GM23338 (cell line): ENCODE measurements around the gene POU2AF3. TPM values are rescaled to one million over a fixed set of nuclear protein-coding genes. Genes with fewer than 3 reads are reported as not detected.

Source experiments
- ATAC-seq: fragments of 200-7000 bp; cut with Tn5 transposase; 3 replicates; pipeline ENCODE4 v1.9.1; 2020
- DNase-seq: peaks from one replicate; pipeline ENCODE4 v3.0.0-alpha.2; 2015; ENCODE audit warnings: low spot score
- H2AFZ ChIP-seq: fragments of 200-600 bp; sonication (generic); 2 replicates; pipeline ENCODE4 v1.8.0; 2016; ENCODE audit warnings: antibody characterized with exemption, mild to moderate bottlenecking, moderate library complexity
- H3F3A ChIP-seq: fragments of 200-600 bp; sonication (generic); replicated peaks from 2 replicates; pipeline ENCODE4 v1.8.0; 2017; ENCODE audit warnings: antibody characterized with exemption, mixed run types, low read depth
- H3K27ac ChIP-seq: fragments of 200-600 bp; sonication (generic); 2 replicates; pipeline ENCODE4 v1.6.1; 2016; ENCODE audit warnings: low read depth
- H3K27me3 ChIP-seq: fragments of 200-600 bp; sonication (generic); 2 replicates; pipeline ENCODE4 v1.8.0; 2016; ENCODE audit warnings: mild to moderate bottlenecking, mixed run types, moderate library complexity; ENCODE audit not compliant: insufficient read depth
- H3K36me3 ChIP-seq: fragments of 200-600 bp; sonication (generic); 2 replicates; pipeline ENCODE4 v1.8.0; 2016; ENCODE audit warnings: mild to moderate bottlenecking; ENCODE audit not compliant: insufficient read depth
- H3K4me1 ChIP-seq: fragments of 200-600 bp; sonication (generic); 2 replicates; pipeline ENCODE4 v1.8.0; 2016; ENCODE audit warnings: mild to moderate bottlenecking, moderate library complexity; ENCODE audit not compliant: insufficient read depth
- H3K4me2 ChIP-seq: fragments of 200-600 bp; sonication (generic); 2 replicates; pipeline ENCODE4 v1.7.1; 2017; ENCODE audit warnings: mixed run types
- H3K4me3 ChIP-seq: fragments of 200-600 bp; sonication (generic); 2 replicates; pipeline ENCODE4 v1.6.1; 2016; ENCODE audit warnings: mixed run types
- H3K79me2 ChIP-seq: fragments of 200-600 bp; sonication (generic); replicated peaks from 2 replicates; pipeline ENCODE4 v1.8.0; 2017; ENCODE audit warnings: mild to moderate bottlenecking; ENCODE audit not compliant: insufficient read depth
- H3K9me2 ChIP-seq: fragments of 200-600 bp; sonication (generic); 2 replicates; pipeline ENCODE4 v1.8.0; 2017; ENCODE audit not compliant: insufficient read depth
- H4K20me1 ChIP-seq: fragments of 200-600 bp; sonication (generic); replicated peaks from 2 replicates; pipeline ENCODE4 v1.8.0; 2017; ENCODE audit warnings: mild to moderate bottlenecking; ENCODE audit not compliant: insufficient read depth
- H3K27ac Mint-ChIP-seq: 2 replicates; pipeline ENCODE4 v1.8.0; 2020; ENCODE audit warnings: inconsistent platforms, mild to moderate bottlenecking, moderate library complexity, mixed read lengths
- H3K27me3 Mint-ChIP-seq: 3 replicates; pipeline ENCODE4 v1.8.0; 2022; ENCODE audit warnings: low read depth, mild to moderate bottlenecking, moderate library complexity, mixed read lengths, inconsistent platforms; ENCODE audit not compliant: insufficient read depth, poor library complexity
- H3K36me3 Mint-ChIP-seq: 3 replicates; pipeline ENCODE4 v1.8.0; 2021; ENCODE audit warnings: low read depth, mild to moderate bottlenecking, inconsistent platforms, moderate library complexity, mixed read lengths
- H3K4me1 Mint-ChIP-seq: 3 replicates; pipeline ENCODE4 v1.8.0; 2020; ENCODE audit warnings: mild to moderate bottlenecking, inconsistent platforms, mixed read lengths
- H3K4me3 Mint-ChIP-seq: 3 replicates; pipeline ENCODE4 v1.8.0; 2021; ENCODE audit warnings: moderate library complexity, mild to moderate bottlenecking, inconsistent platforms, mixed read lengths
- H3K9me3 Mint-ChIP-seq: 3 replicates; pipeline ENCODE4 v1.8.0; 2020; ENCODE audit warnings: moderate library complexity, mild to moderate bottlenecking, inconsistent platforms, mixed read lengths
- CREB1 ChIP-seq: fragments of 250-450 bp; sonication (Bioruptor Pico); IDR thresholded peaks from 2 replicates; pipeline ENCODE4 v1.5.0; 2020; ENCODE audit warnings: low read depth, mild to moderate bottlenecking, moderate library complexity
- CTCF ChIP-seq, 2 experiments: fragments of 200-600 bp in 1 of 2; sonication (generic) in 1 of 2; conservative IDR thresholded peaks; 2 replicates each; pipeline versions ENCODE4 v1.5.1 to v1.6.1; 2016 to 2017; ENCODE audit warnings: antibody characterized with exemption in 2 of 2, low read depth in 2 of 2, mild to moderate bottlenecking in 2 of 2, moderate library complexity in 1 of 2
- ETS1 ChIP-seq: IDR thresholded peaks from 2 replicates; pipeline ENCODE4 v1.6.1; 2016; ENCODE audit warnings: antibody characterized with exemption
- EZH2 ChIP-seq: fragments of 200-600 bp; sonication (generic); IDR thresholded peaks from one replicate; pipeline ENCODE4 v1.8.0; 2017; ENCODE audit warnings: antibody characterized with exemption, mild to moderate bottlenecking, low read depth; ENCODE audit not compliant: unreplicated experiment
- EZH2phosphoT487 ChIP-seq: fragments of 200-600 bp; sonication (generic); IDR thresholded peaks from one replicate; pipeline ENCODE4 v1.8.1; 2018; ENCODE audit warnings: antibody characterized with exemption; ENCODE audit not compliant: unreplicated experiment
- JUNB ChIP-seq: IDR thresholded peaks from one replicate; pipeline ENCODE4 v1.6.1; 2016; ENCODE audit warnings: antibody characterized with exemption; ENCODE audit not compliant: unreplicated experiment
- POLR2AphosphoS5 ChIP-seq: IDR thresholded peaks from 2 replicates; pipeline ENCODE4 v1.6.1; 2016; ENCODE audit warnings: antibody characterized with exemption, low read depth
- REST ChIP-seq: IDR thresholded peaks from one replicate; pipeline ENCODE4 v1.6.1; 2018; ENCODE audit warnings: antibody characterized with exemption; ENCODE audit not compliant: unreplicated experiment
- STAT1 ChIP-seq: IDR thresholded peaks from one replicate; pipeline ENCODE4 v1.6.1; 2016; ENCODE audit warnings: antibody characterized with exemption; ENCODE audit not compliant: unreplicated experiment
- ZNF114 ChIP-seq: fragments of 250-450 bp; sonication (Bioruptor Pico); IDR thresholded peaks from 2 replicates; pipeline ENCODE4 v1.5.0; 2020; ENCODE audit warnings: mild to moderate bottlenecking, moderate library complexity
- ZNF331 ChIP-seq: fragments of 250-450 bp; sonication (Bioruptor Pico); IDR thresholded peaks from 2 replicates; pipeline ENCODE4 v1.5.0; 2020; ENCODE audit warnings: low read depth, mild to moderate bottlenecking, moderate library complexity
- polyA plus RNA-seq: library from polyadenylated mRNA; unstranded; fragments of >200 nt; fragmentation: Nextera tagmentation; extraction: Ambion mirVana; gene quantifications from 2 replicates; pipeline ENCODE4 v1.2.1, GENCODE V29; 2016
- total RNA-seq: library from RNA; depleted of rRNA; stranded (reverse); fragments of >200 nt; shearing (Covaris generic); gene quantifications from 2 replicates; pipeline ENCODE4 v1.2.3, GENCODE V29; 2014

Gene POU2AF3
- total and polyA plus RNA-seq, 2 experiments from 2014 or later = 2.7 to 3.4 TPM

GRCh38 chr11:111306321-111306720 is 8.0 kb downstream of the POU2AF3 start (continued):
- no peak for TF ChIP-seq REST
- no peak for TF ChIP-seq EZH2phosphoT487
- TF ChIP-seq JUNB = no peak
- no peak for TF ChIP-seq CREB1 (CRISPR knock-in tag)
- TF ChIP-seq ZNF331 (CRISPR knock-in tag) = no peak
- TF ChIP-seq STAT1 = no peak
- TF ChIP-seq EZH2 = no peak
- no peak for TF ChIP-seq ETS1
- TF ChIP-seq POLR2AphosphoS5 = no peak
- no peak for TF ChIP-seq ZNF114 (CRISPR knock-in tag)
- TF ChIP-seq CTCF (conservative IDR thresholded peaks at IDR 0.05; ENCODE audit: low read depth in 2 of 2) = no peak

- no peaks in the 10 kb centered on the region for H3K9me2 ChIP-seq
- no peak overlapping the region for H3K4me2 ChIP-seq
- no peaks in the 10 kb centered on the region for H3K27me3 ChIP-seq
- no peaks in the 10 kb centered on the region for H3F3A ChIP-seq
- H3K4me3 ChIP-seq = no peak overlapping the region
- Mint-ChIP-seq H3K36me3 (no peaks in the 10 kb centered on the region), H3K27me3 (peaks cover 4% of the 10 kb centered on the region), H3K4me3 (no peak overlapping the region), H3K9me3 (no peaks in the 10 kb centered on the region), H3K27ac (no peak overlapping the region), H3K4me1 (peaks cover 17% of the 10 kb centered on the region)
- DNase-seq (no peak), ATAC-seq (no peak)
- peak in 1 of 2 experiments; percentile 24; a peak in 1 of 4 replicates for TF ChIP-seq CTCF (conservative IDR thresholded peaks at IDR 0.05; ENCODE audit: low read depth in 2 of 2)
- no peak for TF ChIP-seq ETS1
- TF ChIP-seq EZH2phosphoT487 = no peak
- H3K36me3 ChIP-seq = no peaks in the 10 kb centered on the region
- H3K4me1 ChIP-seq = peaks cover 8% of the 10 kb centered on the region
- H4K20me1 ChIP-seq = no peaks in the 10 kb centered on the region
- no peak overlapping the region for H2AFZ ChIP-seq
- H3K27ac ChIP-seq = no peak overlapping the region
- no peaks in the 10 kb centered on the region for H3K79me2 ChIP-seq
Measured at GRCh38 chr11:111307472-111308108, 9.2 kb downstream of the POU2AF3 start.
